Skin epidermis (tissue), 12 donors: ENCODE results near the gene UBAP1L.
"Not testable (repeated sequence)": the region's sequence is repeated elsewhere in the genome, so short reads cannot be mapped to it uniquely, and the experiment has no call there.

Experiments
- H3K27ac ChIP-seq, 21 experiments: fragments of 200-600 bp; sonication (generic) in 11 of 21; one replicate each; pipeline ENCODE4 v1.5.0; 2020; ENCODE audit warnings: mild to moderate bottlenecking in 3 of 21, inconsistent platforms in 2 of 21, moderate library complexity in 2 of 21
- H3K4me3 ChIP-seq, 7 experiments: fragments of 200-600 bp; sonication (generic) in 2 of 7; one replicate each; pipeline ENCODE4 v1.5.0; 2020; ENCODE audit warnings: inconsistent platforms in 2 of 7, mild to moderate bottlenecking in 2 of 7, moderate library complexity in 1 of 7

UBAP1L gene

DNA sequence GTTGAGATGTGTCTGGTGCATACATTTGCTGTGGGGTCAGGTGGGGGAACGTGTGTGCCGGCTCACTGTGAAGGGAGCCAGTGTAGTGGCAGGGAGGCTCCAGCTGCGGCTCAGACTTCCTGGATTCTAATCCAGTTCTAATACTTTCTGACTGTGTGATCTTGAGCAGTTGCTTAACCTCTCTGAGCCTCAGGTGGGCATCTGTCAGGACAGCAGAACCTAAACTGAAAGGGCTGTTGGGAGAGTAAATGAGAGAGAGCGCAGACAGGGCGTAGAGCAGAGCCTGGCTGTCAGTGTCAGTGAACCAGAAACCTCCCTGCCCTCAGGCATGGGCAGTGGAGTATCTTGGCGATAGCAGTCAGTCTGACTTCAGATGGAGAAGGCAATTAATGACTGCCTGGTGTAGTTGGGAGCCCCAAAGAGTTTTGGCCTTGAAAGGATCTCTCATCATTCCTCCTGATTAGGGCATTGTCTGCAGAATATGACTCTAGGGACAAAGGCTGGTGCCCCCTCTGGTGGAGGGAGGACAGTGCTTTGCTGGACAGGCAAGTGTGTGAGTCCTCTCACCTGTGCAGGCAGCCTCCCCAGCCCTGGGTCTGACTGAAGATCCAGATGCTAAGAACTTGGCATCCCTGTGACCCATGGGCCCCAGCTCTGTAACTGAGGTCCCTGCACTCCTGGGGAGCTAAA, 28.9 kb downstream of the UBAP1L start:
- Histone ChIP-seq H3K4me3 (no peak overlapping the region), H3K27ac (peak overlapping the region in 3 of 21 experiments; percentile 11 to 41 (median 29))

DNA sequence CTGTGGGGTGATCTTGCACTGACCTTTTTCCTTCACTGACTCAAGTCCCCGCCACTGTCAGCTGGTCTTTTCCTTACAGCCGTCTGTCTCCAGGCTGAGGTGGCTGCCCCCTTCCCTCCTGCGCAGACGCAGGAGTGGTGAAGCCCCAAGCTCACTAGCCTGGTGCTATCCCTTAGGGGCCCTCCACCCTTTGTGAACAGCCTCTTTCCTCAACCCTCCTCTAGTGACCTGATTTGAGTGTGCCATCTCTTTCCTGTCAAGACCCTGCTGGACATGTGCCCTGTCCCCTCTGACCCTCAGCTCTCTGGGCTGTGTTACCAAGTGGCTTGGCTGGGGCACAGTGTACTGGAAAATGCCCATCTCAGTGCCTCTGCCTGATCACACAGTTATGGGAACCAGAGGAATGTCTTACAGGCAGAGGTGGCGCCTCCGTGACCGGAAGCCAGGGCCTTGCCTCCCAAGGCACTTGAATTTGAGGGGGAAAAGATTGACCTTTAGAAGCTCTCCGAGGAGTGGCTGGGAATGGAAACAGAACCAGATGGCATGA, 29.7 kb downstream of the UBAP1L start:
- Histone ChIP-seq H3K27ac (peak overlapping the region in 2 of 21 experiments; percentile 41 to 48), H3K4me3 (no peak overlapping the region)

DNA sequence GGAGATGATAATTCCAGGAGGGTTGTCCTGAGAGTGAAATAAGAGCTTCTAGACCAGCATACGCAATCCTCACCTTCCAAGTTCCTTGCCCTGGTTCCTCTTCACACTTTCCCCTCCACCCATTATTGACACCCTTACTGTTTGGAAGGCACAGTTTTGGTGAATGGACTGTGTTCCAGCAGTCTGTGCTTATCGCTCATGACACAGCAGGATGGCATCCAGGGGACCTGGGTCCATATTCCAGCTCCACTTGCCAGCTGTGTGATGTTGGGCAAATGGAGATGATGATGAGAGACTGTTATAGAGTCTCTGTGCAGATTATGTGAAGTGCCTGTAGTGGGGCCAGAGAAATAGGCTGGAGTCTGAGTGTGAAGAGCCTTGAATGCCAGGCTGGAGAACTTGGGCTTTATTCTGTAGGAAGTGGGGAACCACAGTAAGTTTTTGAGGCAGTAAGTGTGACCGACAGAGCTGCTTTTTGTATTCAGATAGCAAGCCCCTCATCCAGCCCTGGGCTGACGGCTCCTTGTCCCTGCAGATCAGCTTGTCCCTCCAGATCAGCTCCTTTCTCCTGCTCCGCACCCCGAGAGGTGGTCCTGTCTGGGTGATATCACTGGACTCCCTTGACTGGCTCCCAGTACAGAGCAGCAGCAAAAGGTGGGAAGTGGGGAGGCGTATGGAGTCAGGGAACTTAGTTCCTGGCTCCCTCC, 30.3 kb downstream of the UBAP1L start:
- H3K4me3 ChIP-seq: no peak overlapping the region
- peak overlapping the region in 2 of 21 experiments; percentile 41 to 48 for H3K27ac ChIP-seq

DNA sequence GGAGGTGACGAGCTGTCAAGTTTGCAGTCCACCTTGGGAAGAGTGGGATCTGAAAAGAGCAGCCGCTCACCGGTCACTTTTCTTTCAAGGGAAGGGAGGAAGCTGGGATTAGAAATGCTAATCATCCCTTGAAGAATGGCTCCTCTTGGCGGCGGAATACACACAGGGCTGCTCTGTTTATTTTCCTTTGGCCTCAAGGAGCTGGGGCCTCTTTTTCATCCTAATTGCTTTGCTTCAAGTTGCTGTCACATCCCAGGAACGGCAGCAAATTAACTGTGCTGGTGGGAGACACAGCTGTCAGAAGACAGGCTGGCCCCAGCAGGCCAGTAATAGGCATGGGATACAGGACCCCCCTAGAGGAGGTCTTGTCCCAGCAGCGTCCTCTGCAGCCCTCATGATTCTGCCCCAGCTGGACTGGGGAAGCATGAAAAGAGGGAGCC, 31.7 kb downstream of the UBAP1L start:
- Histone ChIP-seq H3K4me3 (no peak overlapping the region), H3K27ac (no peak overlapping the region)

DNA sequence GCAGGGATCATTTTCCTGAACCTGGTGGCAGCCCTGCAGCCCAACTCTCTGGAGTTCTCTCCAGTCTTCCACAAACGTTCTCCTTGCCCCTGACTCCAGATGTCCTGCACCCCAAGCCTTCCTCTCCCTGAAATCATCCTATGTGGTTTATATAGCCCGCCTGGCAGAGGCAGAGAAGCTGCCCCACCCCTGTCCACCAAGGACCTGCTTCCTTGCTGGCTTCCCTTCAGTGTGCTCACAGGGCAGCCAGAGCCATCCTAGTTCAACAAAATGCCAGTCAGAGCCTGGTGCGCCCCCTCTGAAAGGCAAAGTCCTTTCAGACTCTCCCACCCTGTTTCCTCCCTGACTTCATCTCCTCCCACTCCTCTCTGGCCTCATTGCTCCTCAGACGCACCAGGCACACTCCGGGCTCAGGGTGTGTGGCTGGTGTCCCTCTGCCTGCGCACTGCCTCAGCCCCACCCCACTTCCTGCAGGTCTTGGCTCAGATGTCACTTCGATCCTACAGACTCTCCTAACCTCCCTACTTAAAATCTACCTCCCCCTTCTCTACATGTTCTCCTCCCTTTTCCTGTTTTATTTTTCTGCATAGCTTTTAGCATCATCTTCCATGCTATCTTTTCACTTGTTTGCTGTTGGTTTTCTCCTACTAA, 32.6 kb downstream of the UBAP1L start:
- no peak overlapping the region for H3K4me3 ChIP-seq
- peak overlapping the region in 2 of 21 experiments; percentile 4 to 8 for H3K27ac ChIP-seq

DNA sequence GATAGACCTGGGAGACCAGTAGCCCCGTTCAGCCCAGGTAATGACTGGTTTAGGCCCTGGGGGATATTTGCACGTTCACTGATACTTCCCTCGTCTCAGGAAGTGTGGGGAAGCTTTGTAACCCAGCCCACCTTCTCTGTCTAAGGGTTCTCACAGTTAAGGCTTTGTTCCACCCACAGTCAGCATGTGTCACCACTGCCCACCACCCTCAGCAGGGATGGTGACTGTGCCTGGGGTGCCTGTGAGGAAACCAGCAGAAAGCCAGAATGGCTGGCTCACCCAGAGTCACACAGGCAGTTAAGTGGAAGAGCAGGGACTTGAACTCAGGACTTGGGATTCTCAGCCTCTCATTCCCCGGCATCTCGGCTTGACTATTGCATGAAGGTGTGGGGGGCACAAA, 33.2 kb downstream of the UBAP1L start:
- no peak overlapping the region for H3K27ac ChIP-seq
- no peak overlapping the region for H3K4me3 ChIP-seq

DNA sequence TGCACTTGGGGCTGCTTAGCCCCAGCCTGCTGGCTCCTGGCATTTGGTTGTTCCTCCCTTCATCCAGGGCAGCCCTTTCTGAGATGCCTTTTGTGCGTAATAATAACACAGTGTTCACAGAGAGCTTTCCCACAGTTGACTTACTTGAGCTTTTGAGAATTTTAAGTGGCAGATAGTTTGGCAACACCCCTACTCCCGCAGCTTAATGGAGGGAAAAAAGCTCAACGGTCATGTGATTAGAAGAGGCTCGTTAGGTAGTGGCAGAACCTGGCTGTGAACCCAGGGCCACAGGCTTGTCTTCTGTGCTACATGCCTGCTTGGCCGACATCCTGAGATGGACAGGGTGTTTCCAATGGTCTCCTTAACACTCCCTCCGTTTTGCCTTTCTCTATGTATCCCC, 33.7 kb downstream of the UBAP1L start:
- H3K4me3 ChIP-seq: no peak overlapping the region
- H3K27ac ChIP-seq: no peak overlapping the region

DNA sequence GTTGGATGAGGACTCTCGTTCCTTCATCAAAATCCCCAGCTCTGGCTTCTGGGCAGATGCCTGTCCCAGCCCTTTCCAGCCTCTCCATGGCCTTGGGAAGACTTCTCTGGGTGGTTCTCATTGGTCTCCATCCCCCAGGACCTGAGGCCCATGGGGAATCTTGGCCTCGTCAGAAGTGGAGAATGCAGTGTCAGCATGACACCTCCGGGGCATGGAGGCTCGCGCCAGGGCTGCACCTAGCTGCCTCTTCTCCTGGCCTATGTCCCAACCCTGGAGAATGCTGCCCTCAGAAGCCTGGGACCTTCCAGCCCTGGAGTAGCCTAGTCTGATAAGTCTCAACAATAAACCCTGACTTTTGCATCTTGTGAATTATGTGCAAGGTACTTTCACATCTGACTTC, 35.4 kb downstream of the UBAP1L start:
- Histone ChIP-seq H3K4me3 (no peak overlapping the region), H3K27ac (no peak overlapping the region)

DNA sequence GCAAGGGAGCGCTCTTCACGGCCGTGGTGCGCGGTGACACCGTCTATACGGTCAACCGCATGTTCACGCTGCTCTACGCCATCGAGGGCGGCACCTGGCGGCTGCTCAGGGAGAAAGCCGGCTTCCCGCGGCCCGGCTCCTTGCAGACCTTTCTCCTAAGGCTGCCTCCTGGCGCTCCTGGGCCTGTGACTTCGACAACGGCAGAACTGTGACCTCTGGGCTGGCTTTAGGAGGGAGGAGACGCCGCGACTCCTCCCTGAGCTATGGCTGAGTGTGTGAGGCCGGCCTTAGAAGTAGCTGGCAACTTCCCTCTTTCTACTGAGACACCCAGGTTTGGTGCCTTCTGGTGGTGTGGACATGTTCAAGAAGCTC, 37.0 kb downstream of the UBAP1L start:
- no peak overlapping the region for H3K4me3 ChIP-seq
- no peak overlapping the region for H3K27ac ChIP-seq

DNA sequence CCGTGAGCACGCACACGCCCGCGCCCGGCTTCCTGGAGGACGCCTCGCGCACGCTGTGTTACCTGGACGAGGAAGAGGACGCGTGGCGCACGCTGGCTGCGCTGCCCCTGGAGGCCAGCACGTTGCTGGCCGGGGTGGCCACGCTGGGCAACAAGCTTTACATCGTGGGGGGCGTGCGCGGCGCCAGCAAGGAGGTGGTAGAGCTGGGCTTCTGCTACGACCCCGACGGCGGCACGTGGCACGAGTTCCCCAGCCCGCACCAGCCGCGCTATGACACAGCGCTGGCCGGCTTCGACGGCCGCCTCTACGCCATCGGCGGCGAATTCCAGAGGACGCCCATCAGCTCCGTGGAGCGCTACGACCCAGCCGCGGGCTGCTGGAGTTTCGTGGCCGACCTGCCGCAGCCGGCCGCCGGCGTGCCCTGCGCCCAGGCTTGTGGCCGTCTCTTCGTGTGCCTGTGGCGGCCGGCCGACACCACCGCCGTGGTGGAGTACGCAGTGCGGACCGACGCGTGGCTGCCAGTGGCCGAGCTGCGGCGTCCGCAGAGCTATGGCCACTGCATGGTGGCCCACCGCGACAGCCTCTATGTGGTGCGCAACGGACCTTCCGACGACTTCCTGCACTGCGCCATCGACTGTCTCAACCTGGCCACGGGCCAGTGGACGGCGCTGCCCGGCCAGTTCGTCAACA, 37.6 kb downstream of the UBAP1L start:
- Histone ChIP-seq H3K27ac (no peak overlapping the region), H3K4me3 (no peak overlapping the region)

DNA sequence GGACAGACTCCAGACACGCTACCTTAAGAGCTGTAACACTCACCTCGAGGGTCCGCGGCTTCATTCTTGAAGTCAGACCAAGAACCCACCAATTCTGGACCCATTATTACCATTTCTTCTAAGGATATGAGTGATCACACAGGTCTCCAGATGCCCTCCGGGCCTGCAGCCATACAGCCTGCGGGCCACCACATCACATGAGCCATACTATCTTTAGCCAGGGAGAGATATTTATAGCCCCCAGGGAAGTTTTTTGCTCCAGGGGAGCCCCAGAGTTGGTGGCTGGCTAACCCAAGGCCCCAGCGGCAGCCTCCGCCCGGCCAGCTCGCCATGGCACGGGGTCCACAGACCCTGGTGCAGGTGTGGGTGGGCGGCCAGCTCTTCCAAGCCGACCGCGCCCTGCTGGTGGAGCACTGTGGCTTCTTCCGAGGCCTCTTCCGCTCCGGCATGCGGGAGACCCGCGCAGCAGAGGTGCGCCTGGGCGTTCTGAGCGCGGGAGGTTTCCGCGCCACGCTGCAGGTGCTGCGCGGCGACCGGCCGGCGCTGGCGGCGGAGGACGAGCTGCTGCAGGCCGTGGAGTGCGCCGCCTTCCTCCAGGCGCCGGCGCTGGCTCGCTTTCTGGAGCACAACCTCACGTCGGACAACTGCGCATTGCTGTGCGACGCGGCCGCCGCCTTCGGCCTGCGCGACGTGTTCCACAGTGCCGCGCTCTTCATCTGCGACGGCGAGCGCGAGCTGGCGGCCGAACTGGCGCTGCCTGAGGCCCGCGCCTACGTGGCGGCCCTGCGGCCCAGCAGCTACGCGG, 38.3 kb downstream of the UBAP1L start, which contains the start of gene KBTBD13:
Gene KBTBD13, plus strand, starts transcription at position 261 of the 805 bp plus-strand sequence. Its CDS starts 70 bp downstream, at position 331.
- Histone ChIP-seq H3K4me3 (no peak within 1 kb of the TSS), H3K27ac (no peak within 1 kb of the TSS)

DNA sequence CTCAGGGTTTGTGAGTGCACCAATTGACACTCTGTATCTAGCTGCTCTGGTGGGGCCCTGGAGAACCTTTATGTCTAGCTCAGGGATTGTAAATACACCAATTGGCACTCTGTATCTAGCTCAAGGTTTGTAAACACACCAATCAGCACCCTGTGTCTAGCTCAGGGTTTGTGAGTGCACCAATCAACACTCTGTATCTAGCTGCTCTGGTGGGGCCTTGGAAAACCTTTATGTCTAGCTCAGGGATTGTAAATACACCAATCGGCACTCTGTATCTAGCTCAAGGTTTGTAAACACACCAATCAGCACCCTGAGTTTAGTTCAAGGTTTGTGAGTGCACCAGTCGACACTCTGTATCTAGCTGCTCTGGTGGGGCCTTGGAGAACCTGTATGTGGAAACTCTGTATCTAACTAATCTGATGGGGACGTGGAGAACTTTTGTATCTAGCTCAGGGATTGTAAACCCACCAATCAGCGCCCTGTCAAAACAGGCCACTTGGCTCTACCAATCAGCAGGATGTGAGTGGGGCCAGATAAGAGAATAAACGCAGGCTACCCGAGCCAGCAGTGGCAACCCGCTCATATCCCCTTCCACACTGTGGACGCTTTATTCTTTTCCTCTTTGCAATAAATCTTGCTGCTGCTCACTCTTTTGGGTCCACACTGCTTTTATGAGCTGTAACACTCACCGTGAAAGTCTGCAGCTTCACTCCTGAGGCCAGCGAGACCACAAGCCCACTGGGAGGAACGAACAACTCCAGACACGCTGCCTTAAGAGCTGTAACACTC, 39.2 kb downstream of the UBAP1L start:
- not testable (repeated sequence) for H3K27ac ChIP-seq, H3K4me3 ChIP-seq

DNA sequence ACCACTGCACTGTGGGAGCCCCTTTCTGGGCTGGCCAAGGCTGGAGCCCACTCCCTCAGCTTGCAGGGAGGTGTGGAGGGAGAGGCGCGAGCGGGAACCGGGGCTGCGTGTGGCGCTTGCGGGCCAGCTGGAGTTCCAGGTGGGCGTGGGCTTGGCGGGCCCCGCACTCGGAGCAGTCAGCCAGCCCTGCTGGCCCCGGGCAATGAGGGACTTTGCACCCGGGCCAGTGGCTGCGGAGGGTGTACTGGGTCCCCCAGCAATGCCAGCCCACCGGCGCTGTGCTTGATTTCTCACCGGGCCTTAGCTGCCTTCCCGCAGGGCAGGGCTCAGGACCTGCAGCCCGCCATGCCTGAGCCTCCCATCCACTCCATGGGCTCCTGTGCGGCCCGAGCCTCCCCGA, 40.1 kb downstream of the UBAP1L start:
- H3K27ac ChIP-seq: not testable (repeated sequence)

DNA sequence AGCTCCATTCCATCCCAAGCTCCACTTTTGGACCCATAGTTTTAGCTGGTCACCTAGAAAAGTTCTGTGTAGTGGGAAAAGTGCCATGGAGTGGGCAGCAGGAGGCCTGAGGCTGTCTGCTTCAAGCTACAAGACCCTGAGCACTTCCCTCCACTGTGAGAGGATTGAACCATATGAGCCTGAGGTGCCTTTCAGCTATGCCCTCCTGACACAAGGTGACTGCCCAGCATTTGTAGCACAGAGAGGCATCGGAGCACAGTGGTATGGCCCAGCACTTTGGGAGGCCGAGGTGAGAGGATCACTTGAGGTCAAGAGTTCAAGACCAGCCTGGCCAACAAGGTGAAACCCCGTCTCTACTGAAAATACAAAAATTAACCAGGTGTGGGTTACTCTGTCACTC, 42.4 kb downstream of the UBAP1L start:
- H3K27ac ChIP-seq: peak overlapping the region in 1 of 21 experiments; percentile 21
- H3K4me3 ChIP-seq: no peak overlapping the region

More for the DNA sequence above, 40.1 kb downstream of the UBAP1L start:
- not testable (repeated sequence) for H3K4me3 ChIP-seq

DNA sequence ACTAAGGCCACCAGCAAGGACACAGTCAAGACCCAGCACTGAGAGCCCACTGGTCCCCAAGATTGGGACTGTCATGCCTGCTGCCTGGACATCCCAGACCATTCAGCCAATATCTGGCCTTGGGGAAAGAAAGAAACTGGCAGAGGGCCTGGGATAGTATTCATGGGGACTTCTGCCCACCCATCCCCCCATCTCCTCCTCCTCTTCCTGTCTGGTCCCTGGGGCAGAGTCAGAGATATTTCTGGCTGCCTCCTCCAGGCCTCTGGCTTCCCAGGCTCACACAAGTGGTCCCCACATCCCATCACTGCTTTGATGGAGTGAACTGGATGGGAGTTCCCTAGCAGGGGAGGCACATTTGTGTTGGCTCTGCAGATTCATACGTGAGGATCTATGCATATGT, 43.0 kb downstream of the UBAP1L start:
- peak overlapping the region in 1 of 21 experiments; percentile 36 for H3K27ac ChIP-seq
- H3K4me3 ChIP-seq: no peak overlapping the region

DNA sequence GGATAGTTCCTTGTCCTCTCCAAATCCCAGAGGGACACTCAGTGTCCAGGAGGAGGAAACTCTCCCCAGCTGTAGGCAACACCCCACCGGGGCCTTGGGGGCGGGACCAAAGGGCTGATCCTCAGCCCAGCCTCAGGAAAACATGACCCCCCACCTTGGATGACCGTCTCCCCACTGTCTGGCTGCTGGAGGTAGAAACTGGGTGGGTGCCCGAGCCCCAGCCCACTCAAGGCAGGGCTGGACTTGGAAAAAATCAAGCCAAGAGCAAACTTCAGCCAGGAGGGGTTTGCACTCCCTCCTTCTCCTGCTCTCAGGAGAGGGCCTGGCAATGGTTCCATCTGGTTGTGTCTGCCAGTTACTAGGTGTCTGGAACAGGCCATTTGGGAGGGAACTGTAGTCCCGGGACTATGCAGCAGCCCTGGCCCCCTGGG, 43.6 kb downstream of the UBAP1L start:
- Histone ChIP-seq H3K27ac (peak overlapping the region in 11 of 21 experiments; percentile 10 to 51 (median 29)), H3K4me3 (no peak overlapping the region)

DNA sequence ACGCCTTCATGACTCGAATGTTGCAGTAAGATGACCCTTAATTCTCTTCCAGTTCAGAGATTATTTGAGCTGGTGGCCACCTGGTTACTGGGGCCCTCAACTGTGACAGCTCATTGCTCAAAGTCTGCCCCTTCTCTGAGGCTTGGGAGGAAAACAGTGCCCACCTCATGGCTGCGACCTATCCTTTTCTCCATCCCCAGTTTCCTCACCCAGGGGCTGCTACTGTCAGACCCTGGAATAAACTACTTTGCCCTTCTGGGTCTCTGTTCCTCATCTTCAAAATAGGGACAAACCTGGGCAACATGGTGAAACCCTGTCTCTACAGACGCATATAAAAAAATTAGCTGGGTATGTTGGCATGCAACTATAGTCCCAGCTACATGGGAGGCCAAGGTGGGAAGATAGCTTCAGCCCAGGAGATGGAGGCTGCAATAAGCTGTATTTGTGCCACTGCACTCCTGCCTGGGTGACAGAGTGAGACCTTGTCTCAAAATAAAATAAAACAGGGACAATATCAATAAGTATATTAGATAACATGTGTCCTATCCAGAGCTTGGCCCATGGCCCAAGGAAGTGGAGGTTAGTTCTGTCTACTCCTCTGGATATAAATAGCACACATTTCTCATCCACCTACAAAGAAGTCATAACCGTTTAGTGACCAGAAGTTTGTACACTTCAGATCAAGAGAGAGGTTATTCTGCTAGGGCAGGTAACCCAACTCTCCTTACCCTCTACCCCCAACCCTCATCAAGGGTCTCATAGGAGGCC, 45.0 kb downstream of the UBAP1L start:
- H3K4me3 ChIP-seq: no peak overlapping the region
- peak overlapping the region in 4 of 21 experiments; percentile 8 to 20 (median 17) for H3K27ac ChIP-seq
